HUES6 (cell line): ENCODE data around the gene PSMB4.
"Not testable (repeated sequence)": the region's sequence is repeated elsewhere in the genome, so short reads cannot be mapped to it uniquely, and the experiment has no call there.

Source experiments
- H3K27ac ChIP-seq: 2 replicates; pipeline ENCODE4 v1.7.0; 2013; ENCODE audit warnings: low read depth, mild to moderate bottlenecking, low read length, inconsistent platforms
- H3K27me3 ChIP-seq: 2 replicates; pipeline ENCODE4 v1.6.1; 2013; ENCODE audit warnings: low read length; ENCODE audit not compliant: control insufficient read depth, insufficient read depth
- H3K36me3 ChIP-seq: 2 replicates; pipeline ENCODE4 v1.6.1; 2013; ENCODE audit warnings: low read length; ENCODE audit not compliant: control insufficient read depth, insufficient read depth
- H3K4me1 ChIP-seq: 2 replicates; pipeline ENCODE4 v1.6.1; 2013; ENCODE audit warnings: low read length; ENCODE audit not compliant: control insufficient read depth, insufficient read depth
- H3K4me3 ChIP-seq: 2 replicates; pipeline ENCODE4 v1.5.1; 2013; ENCODE audit warnings: low read depth, low read length
- H3K9ac ChIP-seq: one replicate; pipeline ENCODE4 v1.6.1; 2013; ENCODE audit warnings: mild to moderate bottlenecking, low read length
- H3K9me3 ChIP-seq: 2 replicates; pipeline ENCODE4 v1.6.1; 2013; ENCODE audit warnings: low read depth, low read length; ENCODE audit not compliant: control insufficient read depth, insufficient read depth

Gene PSMB4

GRCh38 chr1:151416231-151416630 is 16.9 kb downstream of the PSMB4 start:
- Histone ChIP-seq H3K9ac (no peak overlapping the region), H3K4me3 (no peak overlapping the region), H3K9me3 (no peaks in the 10 kb centered on the region), H3K36me3 (peaks cover 85% of the 10 kb centered on the region), H3K27me3 (no peaks in the 10 kb centered on the region), H3K27ac (no peak overlapping the region), H3K4me1 (no peaks in the 10 kb centered on the region)

GRCh38 chr1:151418081-151418480 is 18.7 kb downstream of the PSMB4 start:
- no peak overlapping the region for H3K4me3 ChIP-seq
- H3K9ac ChIP-seq, result no peak overlapping the region
- H3K36me3 ChIP-seq, result peaks cover 84% of the 10 kb centered on the region
- H3K27me3 ChIP-seq, result no peaks in the 10 kb centered on the region
- no peak overlapping the region for H3K27ac ChIP-seq
- no peaks in the 10 kb centered on the region for H3K9me3 ChIP-seq
- H3K4me1 ChIP-seq, result no peaks in the 10 kb centered on the region

- Histone ChIP-seq H3K4me1 (no peaks in the 10 kb centered on the region), H3K9ac (no peak overlapping the region), H3K4me3 (no peak overlapping the region), H3K27ac (no peak overlapping the region), H3K9me3 (no peaks in the 10 kb centered on the region), H3K36me3 (peaks cover 87% of the 10 kb centered on the region), H3K27me3 (no peaks in the 10 kb centered on the region)
Measured at GRCh38 chr1:151419819-151420218, 20.4 kb downstream of the PSMB4 start.

GRCh38 chr1:151425103-151425502 is 25.7 kb downstream of the PSMB4 start:
- H3K4me3 ChIP-seq, result no peak overlapping the region
- H3K9ac ChIP-seq, result no peak overlapping the region
- H3K4me1 ChIP-seq, result no peaks in the 10 kb centered on the region
- H3K36me3 ChIP-seq, result peaks cover 94% of the 10 kb centered on the region
- no peak overlapping the region for H3K27ac ChIP-seq
- no peaks in the 10 kb centered on the region for H3K27me3 ChIP-seq
- H3K9me3 ChIP-seq, result no peaks in the 10 kb centered on the region

GRCh38 chr1:151428068-151428467 is 28.7 kb downstream of the PSMB4 start:
- Histone ChIP-seq H3K9me3 (no peaks in the 10 kb centered on the region), H3K9ac (no peak overlapping the region), H3K27ac (no peak overlapping the region), H3K4me3 (no peak overlapping the region), H3K4me1 (no peaks in the 10 kb centered on the region), H3K36me3 (peaks cover 76% of the 10 kb centered on the region), H3K27me3 (no peaks in the 10 kb centered on the region)

- not testable (repeated sequence) for H3K4me1 ChIP-seq, H3K27ac ChIP-seq, H3K27me3 ChIP-seq, H3K9ac ChIP-seq, H3K4me3 ChIP-seq, H3K9me3 ChIP-seq
- peaks cover 31% of the 10 kb centered on the region for H3K36me3 ChIP-seq
Measured at GRCh38 chr1:151433827-151434226, 34.5 kb downstream of the PSMB4 start.

- Histone ChIP-seq H3K4me1 (no peaks in the 10 kb centered on the region), H3K4me3 (no peak overlapping the region), H3K9me3 (no peaks in the 10 kb centered on the region), H3K27ac (no peak overlapping the region), H3K9ac (no peak overlapping the region), H3K27me3 (no peaks in the 10 kb centered on the region), H3K36me3 (peaks cover 24% of the 10 kb centered on the region)
Measured at GRCh38 chr1:151435174-151435573, 35.8 kb downstream of the PSMB4 start.

- Histone ChIP-seq H3K4me3 (no peak overlapping the region), H3K27me3 (no peaks in the 10 kb centered on the region), H3K9me3 (no peaks in the 10 kb centered on the region), H3K36me3 (peaks cover 32% of the 10 kb centered on the region), H3K9ac (no peak overlapping the region), H3K4me1 (no peaks in the 10 kb centered on the region), H3K27ac (no peak overlapping the region)
Measured at GRCh38 chr1:151436985-151437384, 37.6 kb downstream of the PSMB4 start.

GRCh38 chr1:151437396-151437795 is 38.0 kb downstream of the PSMB4 start:
- not testable (repeated sequence) for H3K27me3 ChIP-seq, H3K4me3 ChIP-seq, H3K9me3 ChIP-seq, H3K27ac ChIP-seq, H3K4me1 ChIP-seq, H3K9ac ChIP-seq
- peaks cover 34% of the 10 kb centered on the region for H3K36me3 ChIP-seq

- H3K9ac ChIP-seq, result no peak overlapping the region
Measured at GRCh38 chr1:151443846-151444782, 44.7 kb downstream of the PSMB4 start.

GRCh38 chr1:151444783-151445177 is 45.4 kb downstream of the PSMB4 start:
- Histone ChIP-seq H3K27ac (no peak overlapping the region), H3K9ac (no peak overlapping the region), H3K27me3 (no peaks in the 10 kb centered on the region), H3K4me1 (0 out of 2 replicates have a peak, but pooled peaks cover 6% of the 10 kb centered on the region), H3K4me3 (no peak overlapping the region), H3K9me3 (no peaks in the 10 kb centered on the region), H3K36me3 (peaks cover 17% of the 10 kb centered on the region)

More at GRCh38 chr1:151443846-151444782, 44.7 kb downstream of the PSMB4 start:
- 0 out of 2 replicates have a peak, but pooled peaks cover 6% of the 10 kb centered on the region for H3K4me1 ChIP-seq
- no peaks in the 10 kb centered on the region for H3K9me3 ChIP-seq
- H3K27me3 ChIP-seq, result no peaks in the 10 kb centered on the region
- H3K27ac ChIP-seq, result peak overlapping the region; percentile 27; the same call in 1 of the 2 replicates
- H3K36me3 ChIP-seq, result peaks cover 20% of the 10 kb centered on the region
- H3K4me3 ChIP-seq, result no peak overlapping the region
